Activated naive CD8-positive, alpha-beta T cell treated with anti-CD3 and anti-CD28 coated beads for 36 hours (primary cell): ENCODE measurements around the gene SETD6. TPM values are rescaled to one million over a fixed set of nuclear protein-coding genes. Genes with fewer than 3 reads are reported as not detected.
"Not testable (repeated sequence)": the region's sequence is repeated elsewhere in the genome, so short reads cannot be mapped to it uniquely, and the experiment has no call there.

Experiments used
- DNase-seq: peaks from one replicate; pipeline ENCODE4 v3.0.0; 2021
- H3K27ac Mint-ChIP-seq: one replicate; pipeline ENCODE4 v1.8.0; 2022; ENCODE audit warnings: mild to moderate bottlenecking, moderate library complexity, mixed read lengths
- H3K27me3 Mint-ChIP-seq: one replicate; pipeline ENCODE4 v1.8.0; 2022; ENCODE audit warnings: mild to moderate bottlenecking, mixed read lengths
- H3K36me3 Mint-ChIP-seq: one replicate; pipeline ENCODE4 v1.8.0; 2021; ENCODE audit warnings: mild to moderate bottlenecking, mixed read lengths
- H3K4me1 Mint-ChIP-seq: one replicate; pipeline ENCODE4 v1.8.0; 2021; ENCODE audit warnings: mixed read lengths
- H3K4me3 Mint-ChIP-seq: one replicate; pipeline ENCODE4 v1.8.0; 2022; ENCODE audit warnings: mild to moderate bottlenecking, moderate library complexity, mixed read lengths
- H3K9me3 Mint-ChIP-seq: one replicate; pipeline ENCODE4 v1.8.0; 2022; ENCODE audit warnings: mixed read lengths
- total RNA-seq, 2 experiments: library from RNA; stranded (reverse); gene quantifications; one replicate each; pipeline ENCODE4 v1.2.3, GENCODE V29; 2021

Gene SETD6
- total RNA-seq, 2 experiments from 2014 or later: 18.7 to 20.2 TPM

GRCh38 chr16:58487566-58488351, 27.6 kb upstream of the SETD6 start:
- Mint-ChIP-seq H3K27me3 (peaks cover 8% of the 10 kb centered on the region), H3K9me3 (no peaks in the 10 kb centered on the region)

GRCh38 chr16:58488531-58488930, 26.8 kb upstream of the SETD6 start:
- H3K9me3 Mint-ChIP-seq: no peaks in the 10 kb centered on the region
- DNase-seq: no peak
- peaks cover 8% of the 10 kb centered on the region for H3K27me3 Mint-ChIP-seq
- no peak overlapping the region for H3K4me3 Mint-ChIP-seq
- H3K27ac Mint-ChIP-seq: no peak overlapping the region
- H3K4me1 Mint-ChIP-seq: no peaks in the 10 kb centered on the region
- H3K36me3 Mint-ChIP-seq: no peaks in the 10 kb centered on the region

More at GRCh38 chr16:58487566-58488351, 27.6 kb upstream of the SETD6 start:
- H3K4me3 Mint-ChIP-seq: no peak overlapping the region
- no peaks in the 10 kb centered on the region for H3K4me1 Mint-ChIP-seq
- H3K36me3 Mint-ChIP-seq: no peaks in the 10 kb centered on the region
- H3K27ac Mint-ChIP-seq: no peak overlapping the region
- DNase-seq: peak; percentile 72

GRCh38 chr16:58490065-58490464, 25.3 kb upstream of the SETD6 start:
- DNase-seq: no peak
- Mint-ChIP-seq H3K4me3 (no peak overlapping the region), H3K36me3 (no peaks in the 10 kb centered on the region), H3K27ac (no peak overlapping the region), H3K9me3 (no peaks in the 10 kb centered on the region), H3K27me3 (peaks cover 11% of the 10 kb centered on the region), H3K4me1 (peaks cover 4% of the 10 kb centered on the region)

- H3K27me3 Mint-ChIP-seq: peaks cover 11% of the 10 kb centered on the region
- not testable (repeated sequence) for H3K4me1 Mint-ChIP-seq, H3K9me3 Mint-ChIP-seq, H3K4me3 Mint-ChIP-seq, H3K36me3 Mint-ChIP-seq, H3K27ac Mint-ChIP-seq, DNase-seq
Observed at GRCh38 chr16:58490539-58490938, 24.8 kb upstream of the SETD6 start.

GRCh38 chr16:58492066-58492465, 23.3 kb upstream of the SETD6 start:
- Mint-ChIP-seq H3K4me1 (peaks cover 11% of the 10 kb centered on the region), H3K36me3 (no peaks in the 10 kb centered on the region), H3K27ac (no peak overlapping the region), H3K27me3 (peaks cover 8% of the 10 kb centered on the region), H3K4me3 (no peak overlapping the region), H3K9me3 (no peaks in the 10 kb centered on the region)
- no peak for DNase-seq

- no peaks in the 10 kb centered on the region for H3K9me3 Mint-ChIP-seq
- no peak for DNase-seq
- H3K4me1 Mint-ChIP-seq: peaks cover 16% of the 10 kb centered on the region
- H3K27me3 Mint-ChIP-seq: peaks cover 6% of the 10 kb centered on the region
- H3K27ac Mint-ChIP-seq: no peak overlapping the region
- H3K4me3 Mint-ChIP-seq: no peak overlapping the region
- no peaks in the 10 kb centered on the region for H3K36me3 Mint-ChIP-seq
Observed at GRCh38 chr16:58492735-58493134, 22.6 kb upstream of the SETD6 start.

GRCh38 chr16:58493756-58494431, 21.4 kb upstream of the SETD6 start:
- H3K4me1 Mint-ChIP-seq: peaks cover 16% of the 10 kb centered on the region
- no peak overlapping the region for H3K4me3 Mint-ChIP-seq
- no peaks in the 10 kb centered on the region for H3K9me3 Mint-ChIP-seq
- H3K36me3 Mint-ChIP-seq: no peaks in the 10 kb centered on the region
- no peak for DNase-seq
- peaks cover 6% of the 10 kb centered on the region for H3K27me3 Mint-ChIP-seq
- H3K27ac Mint-ChIP-seq: no peak overlapping the region

GRCh38 chr16:58494981-58495520, 20.3 kb upstream of the SETD6 start:
- DNase-seq: peak; percentile 83
- Mint-ChIP-seq H3K4me3 (peak overlapping the region; percentile 37), H3K9me3 (no peaks in the 10 kb centered on the region), H3K4me1 (peaks cover 19% of the 10 kb centered on the region), H3K27ac (peak overlapping the region; percentile 49), H3K27me3 (peaks cover 6% of the 10 kb centered on the region), H3K36me3 (no peaks in the 10 kb centered on the region)

GRCh38 chr16:58495521-58496331, 19.6 kb upstream of the SETD6 start:
- Mint-ChIP-seq H3K27ac (peak overlapping the region; percentile 49), H3K4me1 (peaks cover 24% of the 10 kb centered on the region), H3K9me3 (no peaks in the 10 kb centered on the region), H3K27me3 (peaks cover 6% of the 10 kb centered on the region), H3K4me3 (peak overlapping the region; percentile 37), H3K36me3 (no peaks in the 10 kb centered on the region)
- no peak for DNase-seq

GRCh38 chr16:58497468-58497867, 17.8 kb upstream of the SETD6 start:
- Mint-ChIP-seq H3K27ac (no peak overlapping the region), H3K4me3 (no peak overlapping the region), H3K9me3 (no peaks in the 10 kb centered on the region), H3K27me3 (peaks cover 9% of the 10 kb centered on the region), H3K36me3 (no peaks in the 10 kb centered on the region), H3K4me1 (peaks cover 28% of the 10 kb centered on the region)
- DNase-seq: no peak

GRCh38 chr16:58497935-58498334, 17.4 kb upstream of the SETD6 start:
- H3K27me3 Mint-ChIP-seq: peaks cover 9% of the 10 kb centered on the region
- no peaks in the 10 kb centered on the region for H3K36me3 Mint-ChIP-seq
- no peak overlapping the region for H3K27ac Mint-ChIP-seq
- DNase-seq: no peak
- H3K9me3 Mint-ChIP-seq: no peaks in the 10 kb centered on the region
- H3K4me1 Mint-ChIP-seq: peaks cover 28% of the 10 kb centered on the region
- H3K4me3 Mint-ChIP-seq: no peak overlapping the region

GRCh38 chr16:58498341-58499091, 16.8 kb upstream of the SETD6 start:
- no peaks in the 10 kb centered on the region for H3K36me3 Mint-ChIP-seq

GRCh38 chr16:58499092-58499511, 16.2 kb upstream of the SETD6 start:
- peaks cover 9% of the 10 kb centered on the region for H3K27me3 Mint-ChIP-seq
- H3K4me1 Mint-ChIP-seq: peaks cover 28% of the 10 kb centered on the region
- no peak overlapping the region for H3K4me3 Mint-ChIP-seq
- DNase-seq: no peak
- no peak overlapping the region for H3K27ac Mint-ChIP-seq
- H3K36me3 Mint-ChIP-seq: no peaks in the 10 kb centered on the region
- H3K9me3 Mint-ChIP-seq: no peaks in the 10 kb centered on the region

More at GRCh38 chr16:58498341-58499091, 16.8 kb upstream of the SETD6 start:
- no peak overlapping the region for H3K4me3 Mint-ChIP-seq
- DNase-seq: no peak
- H3K27ac Mint-ChIP-seq: no peak overlapping the region
- peaks cover 28% of the 10 kb centered on the region for H3K4me1 Mint-ChIP-seq
- H3K27me3 Mint-ChIP-seq: peaks cover 9% of the 10 kb centered on the region
- H3K9me3 Mint-ChIP-seq: no peaks in the 10 kb centered on the region

- Mint-ChIP-seq H3K4me1 (peaks cover 26% of the 10 kb centered on the region), H3K36me3 (no peaks in the 10 kb centered on the region), H3K9me3 (no peaks in the 10 kb centered on the region), H3K27me3 (peaks cover 5% of the 10 kb centered on the region), H3K27ac (no peak within 1 kb of the TSS), H3K4me3 (peak within 1 kb of the TSS; percentile 83)
- DNase-seq: peak; percentile 74
Observed at GRCh38 chr16:58499615-58500351, 15.5 kb upstream of the SETD6 start, which contains the start of gene NDRG4. NDRG4 (plus strand) TSS chr16:58500143; CDS start chr16:58500249, 106 bp downstream.
